BLaER1 treated with 17β-estradiol and CSF1 and Interleukin-3, amounts not matched to agents 10 nM and 100 nM (cell line): Measurements from ENCODE around the gene ADORA2B.
"Not testable (repeated sequence)": the region's sequence is repeated elsewhere in the genome, so short reads cannot be mapped to it uniquely, and the experiment has no call there.

Experiments used
- H3K27ac ChIP-seq, 11 experiments: shearing (Covaris generic); formaldehyde crosslinking; 2 replicates each; pipeline ENCODE4 v1.8.1; 2022
- H3K27me3 ChIP-seq, 11 experiments: shearing (Covaris generic); formaldehyde crosslinking; 2 replicates each; pipeline ENCODE4 v1.8.1; 2022
- H3K36me3 ChIP-seq, 11 experiments: shearing (Covaris generic); formaldehyde crosslinking; 2 replicates each; pipeline ENCODE4 v1.8.1; 2022
- H3K4me1 ChIP-seq, 10 experiments: shearing (Covaris generic); formaldehyde crosslinking; 2 replicates each; pipeline ENCODE4 v1.8.1; 2022
- H3K4me2 ChIP-seq, 11 experiments: shearing (Covaris generic); formaldehyde crosslinking; 2 replicates each; pipeline ENCODE4 v1.8.1; 2022
- H3K4me3 ChIP-seq, 10 experiments: shearing (Covaris generic); formaldehyde crosslinking; 2 replicates each; pipeline ENCODE4 v1.8.1; 2022
- H3K9ac ChIP-seq, 11 experiments: shearing (Covaris generic); formaldehyde crosslinking; 2 replicates each; pipeline ENCODE4 v1.8.1; 2022
- H3K9me3 ChIP-seq, 11 experiments: shearing (Covaris generic); formaldehyde crosslinking; replicated peaks in 1 of 11; 2 replicates each; pipeline ENCODE4 v1.8.1; 2022
- H4K20me1 ChIP-seq, 11 experiments: shearing (Covaris generic); formaldehyde crosslinking; 2 replicates each; pipeline ENCODE4 v1.8.1; 2022
- Cebpa-rat ChIP-seq, 11 experiments: shearing (Covaris generic); IDR thresholded peaks; 2 replicates each; pipeline ENCODE4 v1.8.1; 2022

The ADORA2B gene

DNA sequence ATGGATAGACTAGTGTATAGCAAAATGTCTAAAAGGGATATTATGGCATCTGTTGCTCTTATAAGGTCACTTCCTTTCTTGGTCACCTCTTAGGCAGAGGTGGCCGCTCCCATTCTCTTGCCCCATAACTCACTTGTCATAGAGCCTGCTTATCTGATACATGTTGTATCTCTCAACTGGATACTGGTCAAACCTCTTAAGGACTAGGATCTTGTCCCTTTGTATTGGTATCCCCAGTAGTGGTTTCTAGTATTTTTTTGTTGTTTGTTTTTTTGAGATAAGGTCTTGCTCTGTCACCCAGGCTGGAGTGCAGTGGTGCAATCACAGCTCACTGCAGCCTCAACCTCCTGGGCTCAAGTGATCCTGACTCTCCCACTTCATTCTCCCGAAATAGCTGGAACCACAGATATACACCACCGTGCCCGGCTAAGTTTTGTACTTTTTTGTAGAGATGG is 27.6 kb downstream of the ADORA2B start:
- H3K27ac ChIP-seq, result no peak overlapping the region
- no peaks in the 10 kb centered on the region for H3K27me3 ChIP-seq
- peaks cover 13 to 20% (median 15%) of the 10 kb centered on the region in 10 experiments for H3K4me1 ChIP-seq
- H3K9me3 ChIP-seq, result no peaks in the 10 kb centered on the region
- no peak for TF ChIP-seq Cebpa-rat (IDR thresholded peaks at IDR 0.05)
- no peak overlapping the region for H3K4me3 ChIP-seq
- no peak overlapping the region for H3K9ac ChIP-seq
- H3K4me2 ChIP-seq, result no peak overlapping the region
- peaks cover 0 to 16% (median 0%) of the 10 kb centered on the region in 11 experiments; a peak in 2 of 22 replicates for H4K20me1 ChIP-seq
- H3K36me3 ChIP-seq, result peaks cover 18 to 59% (median 29%) of the 10 kb centered on the region in 11 experiments

DNA sequence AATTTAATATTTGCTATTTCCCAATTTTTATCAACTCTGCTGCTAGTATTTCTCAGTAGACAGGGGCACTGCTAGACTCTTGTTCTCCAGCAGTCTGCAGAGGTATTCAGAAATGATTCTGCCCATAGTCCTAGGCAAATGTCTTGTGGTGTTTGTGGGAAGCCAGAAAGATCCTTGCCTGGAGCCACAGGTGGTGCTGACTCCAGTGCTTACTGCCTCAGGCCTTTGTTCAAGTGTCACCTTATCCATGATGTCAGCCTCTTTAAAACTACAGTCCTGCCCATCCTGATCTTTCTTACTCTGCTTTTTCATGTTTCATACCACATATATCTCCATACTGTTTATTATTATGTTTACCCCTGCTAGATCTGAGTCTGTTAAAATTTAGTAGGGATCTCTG is 28.1 kb downstream of the ADORA2B start:
- Histone ChIP-seq H3K4me2 (no peak overlapping the region), H3K9ac (no peak overlapping the region), H3K9me3 (no peaks in the 10 kb centered on the region), H3K36me3 (peaks cover 23 to 64% (median 34%) of the 10 kb centered on the region in 11 experiments), H3K4me1 (peaks cover 8 to 15% (median 10%) of the 10 kb centered on the region in 10 experiments), H3K27ac (no peak overlapping the region; a peak in 1 of 22 replicates), H4K20me1 (peaks cover 0 to 16% (median 0%) of the 10 kb centered on the region in 11 experiments; a peak in 2 of 22 replicates), H3K4me3 (no peak overlapping the region), H3K27me3 (no peaks in the 10 kb centered on the region)
- TF ChIP-seq Cebpa-rat (IDR thresholded peaks at IDR 0.05), result no peak

DNA sequence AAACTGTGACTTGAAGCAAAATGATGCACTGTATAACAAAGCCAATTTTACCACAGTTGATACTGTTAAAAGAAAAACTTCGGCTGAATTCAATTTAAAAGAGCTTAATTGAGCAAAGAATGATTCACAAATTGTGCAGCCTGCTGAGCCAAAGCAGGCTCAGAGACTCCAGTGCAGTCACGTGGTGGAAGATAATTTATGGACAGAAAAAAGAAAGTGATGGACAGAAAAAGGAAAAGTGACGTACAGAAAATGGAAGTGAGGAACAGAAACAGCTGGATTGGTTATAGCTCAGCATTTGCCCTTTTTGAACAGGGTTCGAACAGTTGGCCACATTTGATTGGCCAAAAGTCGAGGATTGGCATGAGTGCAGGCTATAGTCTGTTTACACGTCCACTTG is 28.9 kb downstream of the ADORA2B start:
- Histone ChIP-seq H3K9me3 (no peaks in the 10 kb centered on the region), H3K36me3 (peaks cover 30 to 72% (median 40%) of the 10 kb centered on the region in 11 experiments), H3K4me1 (peaks cover 0 to 7% (median 2%) of the 10 kb centered on the region in 10 experiments; a peak in 18 of 20 replicates), H3K27ac (no peak overlapping the region), H3K9ac (no peak overlapping the region), H3K27me3 (no peaks in the 10 kb centered on the region), H3K4me2 (no peak overlapping the region), H4K20me1 (peaks cover 0 to 16% (median 0%) of the 10 kb centered on the region in 11 experiments; a peak in 2 of 22 replicates), H3K4me3 (no peak overlapping the region)
- TF ChIP-seq Cebpa-rat (IDR thresholded peaks at IDR 0.05), result no peak

DNA sequence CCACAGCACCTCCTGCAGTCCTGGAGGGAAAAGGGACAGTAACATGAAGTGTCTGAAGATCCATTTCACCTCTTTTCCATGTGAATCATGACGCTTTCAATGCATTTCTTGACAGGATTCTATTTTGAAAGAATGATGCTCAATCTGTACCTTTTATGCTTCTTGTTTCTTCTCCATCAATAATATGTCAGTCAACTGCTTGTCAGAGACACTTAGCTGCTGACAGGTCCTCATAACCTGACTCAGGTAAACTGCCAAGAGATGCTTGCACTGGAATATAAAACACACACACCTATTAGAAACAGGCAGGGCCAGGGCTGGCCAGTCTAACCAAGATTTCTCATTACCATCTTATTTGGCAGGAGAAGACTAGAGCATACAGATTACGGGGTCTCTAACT is 33.0 kb downstream of the ADORA2B start:
- Histone ChIP-seq H3K4me1 (peaks cover 0 to 29% (median 23%) of the 10 kb centered on the region in 10 experiments; a peak in 14 of 20 replicates), H3K27ac (no peak overlapping the region), H3K36me3 (peaks cover 60 to 81% (median 69%) of the 10 kb centered on the region in 11 experiments), H3K9ac (no peak overlapping the region), H3K4me3 (no peak overlapping the region), H4K20me1 (peaks cover 0 to 19% (median 0%) of the 10 kb centered on the region in 11 experiments; a peak in 4 of 22 replicates), H3K9me3 (no peaks in the 10 kb centered on the region; a peak in 2 of 22 replicates), H3K27me3 (no peaks in the 10 kb centered on the region), H3K4me2 (no peak overlapping the region)
- no peak for TF ChIP-seq Cebpa-rat (IDR thresholded peaks at IDR 0.05)

DNA sequence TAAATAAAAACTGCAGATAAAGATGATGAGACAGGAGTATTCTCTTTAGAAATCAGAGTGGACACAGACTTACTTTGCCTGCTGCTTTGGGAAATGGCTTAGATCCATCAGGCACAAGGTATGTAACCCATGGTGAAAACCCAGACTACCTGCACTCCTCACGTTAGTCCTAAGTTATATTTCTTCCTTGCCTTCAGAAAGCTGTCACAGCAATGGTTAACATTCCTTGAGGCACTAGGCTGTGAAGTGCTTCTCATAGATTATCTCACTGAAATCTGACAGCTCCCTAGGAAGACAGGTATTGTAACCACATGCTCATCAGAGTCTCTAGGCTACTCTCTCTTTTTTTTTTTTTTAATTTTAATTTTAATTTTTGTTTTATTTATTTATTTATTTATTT is 33.7 kb downstream of the ADORA2B start:
- Histone ChIP-seq H3K36me3 (peaks cover 66 to 84% (median 73%) of the 10 kb centered on the region in 11 experiments), H3K9me3 (no peaks in the 10 kb centered on the region; a peak in 2 of 22 replicates)
- no peak for TF ChIP-seq Cebpa-rat (IDR thresholded peaks at IDR 0.05)

DNA sequence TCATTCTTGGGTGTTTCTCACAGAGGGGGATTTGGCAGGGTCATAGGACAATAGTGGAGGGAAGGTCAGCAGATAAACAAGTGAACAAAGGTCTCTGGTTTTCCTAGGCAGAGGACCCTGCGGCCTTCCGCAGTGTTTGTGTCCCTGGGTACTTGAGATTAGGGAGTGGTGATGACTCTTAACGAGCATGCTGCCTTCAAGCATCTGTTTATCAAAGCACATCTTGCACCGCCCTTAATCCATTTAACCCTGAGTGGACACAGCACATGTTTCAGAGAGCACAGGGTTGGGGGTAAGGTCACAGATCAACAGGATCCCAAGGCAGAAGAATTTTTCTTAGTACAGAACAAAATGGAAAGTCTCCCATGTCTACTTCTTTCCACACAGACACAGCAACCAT is 34.1 kb downstream of the ADORA2B start:
- H3K27me3 ChIP-seq, H3K9ac ChIP-seq, H4K20me1 ChIP-seq, H3K4me3 ChIP-seq, H3K27ac ChIP-seq, H3K9me3 ChIP-seq, H3K4me2 ChIP-seq: not testable (repeated sequence)
- Histone ChIP-seq H3K36me3 (peaks cover 68 to 85% (median 76%) of the 10 kb centered on the region in 11 experiments), H3K4me1 (peaks cover 0 to 31% (median 23%) of the 10 kb centered on the region in 10 experiments; a peak in 14 of 20 replicates)

More for the DNA sequence above, 33.7 kb downstream of the ADORA2B start:
- no peak overlapping the region for H3K4me2 ChIP-seq
- H3K4me1 ChIP-seq, result peaks cover 0 to 31% (median 23%) of the 10 kb centered on the region in 10 experiments; a peak in 14 of 20 replicates
- H3K9ac ChIP-seq, result no peak overlapping the region
- H3K27me3 ChIP-seq, result no peaks in the 10 kb centered on the region
- H3K27ac ChIP-seq, result no peak overlapping the region
- H3K4me3 ChIP-seq, result no peak overlapping the region
- peaks cover 0 to 12% (median 0%) of the 10 kb centered on the region in 11 experiments; a peak in 3 of 22 replicates for H4K20me1 ChIP-seq

DNA sequence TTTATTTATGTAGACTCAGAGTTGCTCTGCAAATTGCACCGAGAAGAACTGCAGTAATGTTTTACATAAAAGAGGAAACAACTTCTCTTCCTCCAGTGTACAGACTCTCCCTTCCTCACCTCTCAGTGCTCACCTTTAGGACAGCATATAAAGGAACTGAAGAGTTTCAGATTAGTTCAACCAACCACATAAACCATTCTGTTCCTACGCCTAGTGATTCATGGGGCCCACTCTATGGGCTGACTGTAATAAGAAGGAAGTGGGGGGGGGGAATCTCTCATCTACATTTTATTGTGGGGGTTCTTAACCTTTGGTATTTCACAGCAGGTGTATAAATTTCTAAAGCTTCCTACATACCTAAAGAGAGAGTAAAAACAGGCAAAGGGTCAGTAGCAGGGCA is 36.3 kb downstream of the ADORA2B start:
- Histone ChIP-seq H3K27me3 (no peaks in the 10 kb centered on the region), H3K4me2 (peak overlapping the region in 7 of 11 experiments; percentile 36 to 75 (median 65); a peak in 13 of 22 replicates), H3K4me3 (no peak overlapping the region), H3K4me1 (peaks cover 0 to 32% (median 23%) of the 10 kb centered on the region in 10 experiments; a peak in 14 of 20 replicates), H3K27ac (peak overlapping the region in 7 of 11 experiments; percentile 18 to 65 (median 49); a peak in 12 of 22 replicates), H3K9ac (no peak overlapping the region; a peak in 1 of 22 replicates), H4K20me1 (peaks cover 0 to 8% (median 0%) of the 10 kb centered on the region in 11 experiments; a peak in 2 of 22 replicates), H3K36me3 (peaks cover 76 to 91% (median 83%) of the 10 kb centered on the region in 11 experiments), H3K9me3 (no peaks in the 10 kb centered on the region; a peak in 2 of 22 replicates)
- no peak for TF ChIP-seq Cebpa-rat (IDR thresholded peaks at IDR 0.05)

DNA sequence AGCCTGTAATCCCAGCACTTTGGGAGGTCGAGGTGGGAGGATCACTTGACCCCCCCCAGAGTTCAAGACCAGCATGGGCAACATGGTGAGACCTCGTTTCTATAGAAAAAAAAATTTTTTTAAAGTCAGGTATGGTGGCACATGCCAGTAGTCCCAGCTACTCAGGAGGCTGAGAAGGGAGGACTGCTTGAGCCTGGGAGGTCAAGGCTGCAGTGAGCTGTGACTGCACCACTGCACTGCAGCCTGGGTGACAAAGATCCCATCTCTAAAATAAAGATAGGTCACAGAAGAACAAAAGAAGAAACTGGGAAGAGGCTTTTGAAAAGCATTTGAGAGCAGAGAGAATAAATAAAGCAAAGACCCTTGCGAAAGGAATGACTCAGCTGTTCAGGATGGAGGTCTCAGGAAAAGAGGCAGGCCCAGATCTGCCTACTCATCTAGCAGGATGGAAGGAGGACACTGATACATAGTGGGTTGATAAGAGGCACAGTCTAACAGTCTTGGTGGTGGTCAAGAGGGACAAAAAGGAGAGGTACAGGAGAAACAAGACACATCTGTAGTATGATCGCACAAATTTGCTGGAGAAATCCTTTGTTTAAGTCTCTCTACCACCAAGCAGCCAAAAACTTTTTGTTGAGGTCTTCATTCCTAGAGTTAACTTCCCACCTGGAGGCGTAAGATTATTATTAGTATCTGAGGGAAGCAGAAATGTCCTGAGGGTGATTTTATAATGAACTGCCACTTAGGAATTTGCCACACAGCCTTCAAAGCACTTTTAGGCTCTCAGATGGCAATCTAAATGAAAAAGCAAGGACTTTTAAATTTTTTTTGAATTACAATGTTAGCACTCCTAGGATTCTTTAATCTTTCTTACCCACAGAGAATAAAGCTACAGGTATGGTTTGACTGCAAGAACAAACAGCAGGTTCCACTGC is 37.0 kb downstream of the ADORA2B start:
- TF ChIP-seq Cebpa-rat (IDR thresholded peaks at IDR 0.05), result no peak
- no peaks in the 10 kb centered on the region; a peak in 2 of 22 replicates for H3K9me3 ChIP-seq
- no peak overlapping the region for H3K4me3 ChIP-seq
- no peaks in the 10 kb centered on the region for H3K27me3 ChIP-seq
- H3K36me3 ChIP-seq, result peaks cover 79 to 91% (median 83%) of the 10 kb centered on the region in 11 experiments
- H3K27ac ChIP-seq, result peak overlapping the region in 8 of 11 experiments; percentile 18 to 65 (median 49); a peak in 14 of 22 replicates
- H3K4me1 ChIP-seq, result peaks cover 0 to 32% (median 23%) of the 10 kb centered on the region in 10 experiments; a peak in 14 of 20 replicates
- peak overlapping the region in 7 of 11 experiments; percentile 36 to 75 (median 65); a peak in 15 of 22 replicates for H3K4me2 ChIP-seq
- peaks cover 0 to 8% (median 0%) of the 10 kb centered on the region in 11 experiments; a peak in 2 of 22 replicates for H4K20me1 ChIP-seq
- H3K9ac ChIP-seq, result peak overlapping the region in 2 of 11 experiments; percentile 11 to 58; a peak in 4 of 22 replicates
